Hepatocyte (in vitro differentiated cells): ENCODE results near the gene ZNF550. TPM values are rescaled to one million over a fixed set of nuclear protein-coding genes. Genes with fewer than 3 reads are reported as not detected.
"Not testable (repeated sequence)": the region's sequence is repeated elsewhere in the genome, so short reads cannot be mapped to it uniquely, and the experiment has no call there.

Experiments
- DNase-seq: peaks from one replicate; pipeline ENCODE4 v3.0.0-alpha.2; 2016; ENCODE audit warnings: low spot score
- H2AFZ ChIP-seq: fragments of 200-600 bp; sonication (generic); 2 replicates; pipeline ENCODE4 v1.6.0; 2016; ENCODE audit warnings: antibody characterized with exemption, mild to moderate bottlenecking
- H3K27ac ChIP-seq: fragments of 200-600 bp; sonication (generic); 2 replicates; pipeline ENCODE4 v1.5.1; 2016; ENCODE audit warnings: mild to moderate bottlenecking
- H3K27me3 ChIP-seq: fragments of 200-600 bp; sonication (generic); 2 replicates; pipeline ENCODE4 v1.6.1; 2016
- H3K36me3 ChIP-seq: fragments of 200-600 bp; sonication (generic); replicated peaks from 2 replicates; pipeline ENCODE4 v1.5.1; 2016; ENCODE audit warnings: low read depth; ENCODE audit not compliant: insufficient read depth
- H3K4me1 ChIP-seq: fragments of 200-600 bp; sonication (generic); 2 replicates; pipeline ENCODE4 v1.5.1; 2016; ENCODE audit warnings: mild to moderate bottlenecking, moderate library complexity; ENCODE audit not compliant: insufficient read depth
- H3K4me2 ChIP-seq: fragments of 200-600 bp; sonication (generic); 2 replicates; pipeline ENCODE4 v1.6.0; 2016
- H3K4me3 ChIP-seq: fragments of 200-600 bp; sonication (generic); 2 replicates; pipeline ENCODE4 v1.5.1; 2016; ENCODE audit warnings: mild to moderate bottlenecking
- H3K79me2 ChIP-seq: fragments of 200-600 bp; sonication (generic); 2 replicates; pipeline ENCODE4 v1.6.0; 2017; ENCODE audit warnings: mild to moderate bottlenecking
- H3K9me2 ChIP-seq: fragments of 200-600 bp; sonication (generic); replicated peaks from 2 replicates; pipeline ENCODE4 v1.6.0; 2017; ENCODE audit warnings: mild to moderate bottlenecking; ENCODE audit not compliant: insufficient read depth
- H3K9me3 ChIP-seq: fragments of 200-600 bp; sonication (generic); 2 replicates; pipeline ENCODE4 v1.5.1; 2016; ENCODE audit warnings: low read depth, mild to moderate bottlenecking
- H4K20me1 ChIP-seq: fragments of 200-600 bp; sonication (generic); 2 replicates; pipeline ENCODE4 v1.6.0; 2016; ENCODE audit warnings: mild to moderate bottlenecking; ENCODE audit not compliant: insufficient read depth, poor library complexity, severe bottlenecking
- CTCF ChIP-seq: fragments of 200-600 bp; sonication (generic); IDR thresholded peaks from 2 replicates; pipeline ENCODE4 v1.5.1; 2016; ENCODE audit warnings: antibody characterized with exemption, mild to moderate bottlenecking; ENCODE audit not compliant: poor library complexity
- EZH2 ChIP-seq: fragments of 200-600 bp; sonication (generic); IDR thresholded peaks from 2 replicates; pipeline ENCODE4 v1.6.1; 2016; ENCODE audit warnings: antibody characterized with exemption, mild to moderate bottlenecking, borderline replicate concordance
- EZH2phosphoT487 ChIP-seq: fragments of 200-600 bp; sonication (generic); IDR thresholded peaks from one replicate; pipeline ENCODE4 v1.6.1; 2018; ENCODE audit warnings: antibody characterized with exemption, mild to moderate bottlenecking, low read depth, moderate library complexity; ENCODE audit not compliant: unreplicated experiment, severe bottlenecking
- WGBS: methylation state at CpG from one replicate; pipeline ENCODE4 v1.1.6; 2016; ENCODE audit warnings: low lambda C conversion rate; ENCODE audit errors: missing lambda C conversion rate; 5-methylcytosine and 5-hydroxymethylcytosine counted together
- polyA plus RNA-seq: library from polyadenylated mRNA; unstranded; fragments of >200 nt; fragmentation: Nextera tagmentation; extraction: Ambion mirVana; gene quantifications from 2 replicates; pipeline ENCODE4 v1.2.1, GENCODE V29; 2016
- total RNA-seq: library from RNA; depleted of rRNA; stranded (reverse); fragments of >200 nt; gene quantifications from 2 replicates; pipeline ENCODE4 v1.2.3, GENCODE V29; 2014

ZNF550 gene
- total and polyA plus RNA-seq, 2 experiments from 2014 or later, result 5.2 to 5.9 TPM

- Histone ChIP-seq H3K4me3 (no peak overlapping the region), H3K9me3 (peaks cover 21% of the 10 kb centered on the region), H3K79me2 (no peaks in the 10 kb centered on the region), H3K27ac (no peak overlapping the region), H2AFZ (no peak overlapping the region), H3K4me2 (no peak overlapping the region), H3K9me2 (no peaks in the 10 kb centered on the region), H3K36me3 (no peaks in the 10 kb centered on the region), H4K20me1 (no peaks in the 10 kb centered on the region), H3K4me1 (no peaks in the 10 kb centered on the region), H3K27me3 (no peaks in the 10 kb centered on the region)
- DNase-seq, result no peak
- TF ChIP-seq CTCF, result no peak
- no peak for TF ChIP-seq EZH2
- no peak for TF ChIP-seq EZH2phosphoT487
- WGBS, result 78% methylated on average over 5 of the region's 5 CpGs
Observed at GRCh38 chr19:57515255-57515654, 44.4 kb downstream of the ZNF550 start.

- 93% methylated on average over 6 of the region's 6 CpGs for WGBS
- Histone ChIP-seq H3K9me3 (peaks cover 29% of the 10 kb centered on the region), H3K4me2 (no peak overlapping the region), H3K27me3 (no peaks in the 10 kb centered on the region), H4K20me1 (no peaks in the 10 kb centered on the region), H3K27ac (no peak overlapping the region), H3K4me3 (no peak overlapping the region), H3K36me3 (peaks cover 5% of the 10 kb centered on the region), H3K9me2 (no peaks in the 10 kb centered on the region), H3K79me2 (no peaks in the 10 kb centered on the region), H2AFZ (no peak overlapping the region), H3K4me1 (no peaks in the 10 kb centered on the region)
- TF ChIP-seq EZH2phosphoT487 (no peak), EZH2 (no peak), CTCF (no peak)
- no peak for DNase-seq
Observed at GRCh38 chr19:57512845-57513244, 46.8 kb downstream of the ZNF550 start.

GRCh38 chr19:57511484-57511883 is 48.2 kb downstream of the ZNF550 start:
- no peak for TF ChIP-seq EZH2phosphoT487
- TF ChIP-seq EZH2, result no peak
- no peak for TF ChIP-seq CTCF
- DNase-seq, result no peak
- Histone ChIP-seq H3K4me1 (no peaks in the 10 kb centered on the region), H3K36me3 (peaks cover 15% of the 10 kb centered on the region), H4K20me1 (no peaks in the 10 kb centered on the region), H3K27ac (no peak overlapping the region), H2AFZ (no peak overlapping the region), H3K79me2 (no peaks in the 10 kb centered on the region), H3K4me2 (no peak overlapping the region), H3K4me3 (no peak overlapping the region), H3K9me2 (no peaks in the 10 kb centered on the region), H3K9me3 (peaks cover 36% of the 10 kb centered on the region), H3K27me3 (no peaks in the 10 kb centered on the region)

GRCh38 chr19:57506163-57506562 is 53.5 kb downstream of the ZNF550 start:
- H3K36me3 ChIP-seq, result peaks cover 17% of the 10 kb centered on the region
- TF ChIP-seq EZH2, result no peak
- 72% methylated on average over 4 of the region's 4 CpGs for whole genome bisulfite sequencing

GRCh38 chr19:57500400-57500799 is 59.3 kb downstream of the ZNF550 start:
- H3K4me1 ChIP-seq, H3K36me3 ChIP-seq, H4K20me1 ChIP-seq, H3K9me3 ChIP-seq, DNase-seq, H2AFZ ChIP-seq, H3K9me2 ChIP-seq, H3K27ac ChIP-seq, H3K27me3 ChIP-seq: not testable (repeated sequence)
- Histone ChIP-seq H3K4me3 (peak overlapping the region; percentile 20), H3K79me2 (peaks cover 26% of the 10 kb centered on the region), H3K4me2 (peak overlapping the region; percentile 85)
- 9% methylated on average over 1 of the region's 4 CpGs for WGBS

More at GRCh38 chr19:57506163-57506562, 53.5 kb downstream of the ZNF550 start:
- DNase-seq, result no peak
- no peaks in the 10 kb centered on the region for H3K4me1 ChIP-seq
- H4K20me1 ChIP-seq, result no peaks in the 10 kb centered on the region
- no peaks in the 10 kb centered on the region for H3K27me3 ChIP-seq
- H3K4me3 ChIP-seq, result no peak overlapping the region
- no peak overlapping the region for H2AFZ ChIP-seq
- no peak overlapping the region for H3K27ac ChIP-seq
- peaks cover 19% of the 10 kb centered on the region for H3K79me2 ChIP-seq
- H3K9me3 ChIP-seq, result peaks cover 19% of the 10 kb centered on the region
- no peaks in the 10 kb centered on the region for H3K9me2 ChIP-seq
- no peak overlapping the region for H3K4me2 ChIP-seq

- Histone ChIP-seq H3K4me2 (peak within 1 kb of the TSS; percentile 85), H3K79me2 (peaks cover 26% of the 10 kb centered on the region), H2AFZ (peak within 1 kb of the TSS; percentile 37), H3K27ac (peak within 1 kb of the TSS; percentile 89), H3K4me3 (peak within 1 kb of the TSS; percentile 46)
- H3K9me3 ChIP-seq, H3K4me1 ChIP-seq, H4K20me1 ChIP-seq, H3K9me2 ChIP-seq, H3K36me3 ChIP-seq, H3K27me3 ChIP-seq: not testable (repeated sequence)
- peak; percentile 96 for DNase-seq
- 1% methylated on average over 59 of the region's 69 CpGs for WGBS
Observed at GRCh38 chr19:57499680-57500395, 59.8 kb downstream of the ZNF550 start, which contains the start of gene ZNF773. ZNF773 (plus strand) TSS chr19:57499938; CDS start chr19:57500081, 143 bp downstream.
